HG03378 (cell line): Measurements from ENCODE around the gene DHRS12.

Source experiments
- ATAC-seq: cut with Tn5 transposase; IDR thresholded peaks from one replicate; pipeline ENCODE4 v1.9.1; 2021; ENCODE audit warnings: mild to moderate bottlenecking, moderate library complexity; ENCODE audit not compliant: unreplicated experiment

The DHRS12 gene

DNA sequence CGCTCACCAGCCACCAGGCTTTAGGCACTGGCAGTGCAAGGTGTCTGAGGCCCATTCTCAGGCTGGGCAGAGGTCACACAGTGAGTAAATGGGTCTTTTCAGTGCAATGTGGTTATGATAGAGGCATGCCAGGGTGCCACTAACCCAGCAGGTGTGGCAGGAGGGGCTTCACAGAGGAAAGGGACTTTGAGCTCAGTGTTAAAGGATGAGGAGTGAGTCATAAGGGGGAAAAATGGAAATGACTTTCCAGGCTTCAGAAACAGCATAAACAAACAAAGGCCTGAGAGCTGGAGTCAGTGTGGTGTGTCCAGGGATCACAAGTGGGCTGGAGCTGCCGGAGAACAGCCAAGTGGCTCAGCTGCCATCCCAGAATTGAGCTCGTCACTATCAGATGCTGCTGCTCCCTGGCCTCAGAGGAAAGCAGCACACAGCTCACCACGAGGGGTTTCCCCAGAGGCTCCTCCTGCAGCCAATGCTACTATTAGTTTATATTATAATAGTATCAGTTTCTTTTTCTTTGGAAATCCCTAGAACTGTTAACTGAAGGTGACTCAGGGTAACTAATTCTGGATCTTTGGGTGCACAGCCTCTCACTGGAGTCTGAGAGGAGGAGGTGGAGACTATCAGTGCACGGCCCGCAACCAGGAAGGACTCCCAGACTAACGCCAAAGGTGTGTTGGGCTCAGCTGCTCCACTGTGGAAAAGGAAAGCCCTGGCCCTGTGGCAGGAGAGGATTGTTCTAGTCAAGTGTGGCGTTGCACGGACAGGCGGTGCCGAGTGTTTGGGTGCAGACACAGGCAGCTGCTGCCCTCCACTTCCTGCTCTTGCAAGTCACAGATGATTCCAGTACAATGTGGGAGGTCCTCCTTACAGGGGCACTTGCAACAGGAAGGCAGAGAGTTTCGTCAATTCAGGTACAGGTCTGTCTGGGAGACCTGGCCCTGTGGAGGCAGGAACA lies 39.5 kb downstream of the DHRS12 start:
- peak; percentile 91 for ATAC-seq

DNA sequence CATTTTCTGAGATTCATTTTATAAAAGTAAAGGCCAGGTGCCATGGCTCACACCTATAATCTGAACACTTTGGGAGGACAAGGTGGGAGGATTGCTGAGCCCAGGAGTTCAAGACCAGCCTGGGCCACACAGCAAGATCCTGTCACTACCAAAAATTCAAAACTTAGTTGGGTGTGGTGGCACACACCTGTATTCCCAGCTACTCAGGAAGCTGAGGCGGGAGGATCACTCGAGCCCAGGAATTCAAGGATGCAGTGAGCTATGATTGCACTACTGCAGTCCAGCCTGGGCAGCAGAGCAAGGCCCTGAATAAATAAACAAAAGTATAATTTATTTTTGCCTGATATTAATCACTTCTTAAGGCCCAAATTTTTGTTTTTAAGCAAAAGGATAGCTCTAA lies 40.5 kb downstream of the DHRS12 start:
- no peak for ATAC-seq

DNA sequence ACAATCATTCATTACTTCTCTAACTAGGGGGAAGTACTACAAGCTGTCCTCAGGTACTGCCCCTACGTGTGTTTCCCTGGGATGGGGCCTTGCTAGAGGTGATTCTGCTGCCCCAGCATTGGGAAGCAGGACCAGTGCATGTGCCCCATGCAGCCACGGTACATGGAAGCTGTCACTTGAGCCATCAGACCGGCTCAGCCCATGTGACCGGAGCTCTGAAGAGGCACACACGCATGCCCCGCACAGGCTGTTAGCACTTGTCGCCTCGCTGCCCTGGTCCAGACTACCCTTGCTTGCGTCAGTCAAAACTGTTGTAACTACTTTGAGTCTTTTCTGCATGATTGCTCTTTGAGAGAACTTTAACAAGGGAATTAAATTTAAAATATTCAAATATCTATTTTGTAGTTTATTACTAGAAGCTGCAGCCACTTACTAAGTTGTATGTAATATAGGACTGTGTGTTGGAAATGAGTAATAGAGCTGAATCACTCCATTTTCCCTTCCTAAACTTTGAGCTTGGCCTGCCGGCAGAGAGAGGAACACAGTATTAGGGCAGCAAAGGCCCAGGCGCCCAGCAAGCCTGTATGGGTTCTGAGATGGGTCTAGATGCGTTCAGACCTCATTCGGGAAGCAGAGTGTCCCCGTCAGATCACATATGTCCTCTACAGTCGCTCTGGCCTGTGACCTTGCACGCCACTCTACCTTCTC lies 42.2 kb downstream of the DHRS12 start:
- ATAC-seq = no peak

DNA sequence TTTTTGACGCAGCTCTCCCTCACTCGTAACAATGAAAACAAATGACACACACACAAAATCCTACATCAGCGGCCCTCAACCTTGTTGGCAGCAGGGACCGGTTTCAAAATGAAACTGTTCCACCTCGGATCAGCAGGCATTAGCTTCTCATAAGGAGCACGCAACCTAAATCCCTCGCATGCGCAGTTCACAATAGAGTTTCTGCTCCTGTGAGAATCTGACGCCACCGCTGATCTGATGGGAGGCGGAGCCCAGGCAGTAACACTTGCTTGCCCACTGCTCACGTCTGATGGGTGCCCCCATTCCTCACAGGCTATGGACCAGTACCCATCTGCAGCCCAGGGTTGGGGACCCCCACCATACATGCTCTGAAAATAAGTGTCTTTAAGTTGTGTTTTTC lies 43.4 kb downstream of the DHRS12 start:
- ATAC-seq = no peak

DNA sequence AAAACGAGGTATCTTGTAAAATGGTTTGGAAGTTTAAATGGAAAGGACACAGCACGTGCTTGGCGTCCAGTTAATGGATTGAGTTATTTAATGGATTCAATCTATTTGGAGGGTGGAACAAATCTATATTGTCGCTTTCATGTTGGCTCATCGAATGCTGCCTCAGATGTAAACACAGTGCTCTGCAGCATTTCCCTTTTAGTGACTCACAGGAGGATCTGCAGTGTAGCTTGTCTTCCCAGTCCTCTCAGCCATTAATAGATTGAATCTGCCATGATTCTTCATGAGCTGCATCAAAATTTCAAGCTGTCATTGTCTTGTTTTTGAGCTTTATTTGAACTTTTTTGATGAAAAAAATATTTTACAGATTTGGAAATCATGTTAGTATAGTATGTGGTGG lies 44.7 kb downstream of the DHRS12 start:
- no peak for ATAC-seq

DNA sequence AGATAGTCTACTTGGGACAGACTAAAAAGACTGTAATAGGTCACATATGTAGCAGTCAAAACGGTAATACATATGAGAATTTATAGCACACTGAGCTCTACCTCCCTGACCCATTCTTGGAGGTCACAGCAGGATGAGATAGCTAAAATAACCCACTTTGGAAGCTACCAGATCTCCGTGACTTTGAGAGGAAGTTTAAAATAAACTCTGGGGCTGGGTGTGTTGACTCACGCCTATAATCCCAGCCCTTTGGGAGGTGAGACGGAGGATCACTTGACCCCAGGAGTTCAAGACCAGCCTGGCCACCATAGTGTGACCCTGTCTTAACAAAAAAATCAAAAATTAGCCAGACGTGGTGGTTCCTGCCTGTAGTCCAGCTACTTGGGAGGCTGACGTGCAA lies 45.3 kb downstream of the DHRS12 start:
- no peak for ATAC-seq

DNA sequence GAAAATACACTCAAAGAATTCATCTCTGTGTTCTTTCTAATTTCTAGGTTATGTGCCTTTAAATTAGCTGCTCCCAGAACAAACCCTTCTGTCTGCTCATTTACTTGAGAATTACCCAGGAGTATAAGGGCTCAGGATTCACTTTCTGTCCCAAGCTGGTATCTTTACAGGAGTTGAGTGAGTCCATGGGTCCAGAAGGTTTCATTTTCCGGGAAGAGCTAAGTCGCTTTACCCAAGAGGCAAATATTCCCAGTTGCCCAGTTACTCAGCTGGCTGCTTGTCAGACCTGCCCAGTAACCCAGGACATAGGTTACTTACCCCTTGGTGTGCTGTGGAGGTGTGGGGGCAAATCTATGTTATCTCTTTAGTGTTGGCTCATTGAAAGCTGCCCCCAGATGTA lies 47.3 kb downstream of the DHRS12 start:
- no peak for ATAC-seq

DNA sequence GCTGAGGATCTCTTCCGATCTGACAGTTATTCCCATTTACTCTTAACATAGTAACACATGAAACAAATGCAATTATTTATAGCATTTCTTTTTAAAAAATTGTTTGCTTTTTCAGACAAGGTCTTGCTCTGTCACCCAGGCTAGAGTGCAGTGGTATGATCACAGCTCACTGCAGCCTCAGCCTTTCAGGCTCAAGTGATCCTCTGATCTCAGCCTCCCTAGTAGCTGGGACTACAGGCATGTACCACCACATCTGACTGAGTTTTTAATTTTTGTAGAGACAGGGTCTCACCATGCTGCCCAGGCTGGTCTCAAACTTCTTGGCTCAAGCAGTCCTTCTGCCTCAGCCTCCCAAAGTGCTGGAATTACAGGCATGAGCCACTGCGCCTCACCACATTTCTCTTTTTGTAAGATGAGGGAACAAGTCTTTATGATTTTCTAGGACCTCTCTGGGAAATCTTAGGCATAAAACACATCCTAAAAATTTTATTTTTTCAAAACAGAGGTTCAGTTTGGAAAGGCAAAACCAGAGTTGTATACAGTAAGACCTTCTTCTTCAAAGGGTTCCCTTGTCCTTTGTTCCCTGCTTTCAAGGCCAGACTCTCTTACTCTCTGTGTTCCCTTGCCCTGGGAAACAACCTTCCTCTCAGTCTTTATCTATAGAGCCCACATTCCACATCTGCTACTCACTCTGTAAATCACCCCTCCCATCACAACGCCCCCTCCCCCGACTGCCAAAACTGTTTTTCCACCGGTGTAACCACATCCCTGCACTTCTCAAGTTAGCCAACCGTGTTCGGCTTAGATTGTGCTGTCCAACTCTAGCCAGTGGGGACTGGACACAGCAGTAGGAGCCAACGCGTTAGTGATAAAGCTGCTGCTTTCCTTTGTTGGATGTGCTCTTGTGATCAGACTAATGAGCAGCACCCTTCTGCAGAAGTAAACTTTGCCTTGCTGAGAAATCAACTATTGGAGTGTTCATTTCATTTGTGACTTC lies 56.2 kb downstream of the DHRS12 start:
- ATAC-seq = no peak

DNA sequence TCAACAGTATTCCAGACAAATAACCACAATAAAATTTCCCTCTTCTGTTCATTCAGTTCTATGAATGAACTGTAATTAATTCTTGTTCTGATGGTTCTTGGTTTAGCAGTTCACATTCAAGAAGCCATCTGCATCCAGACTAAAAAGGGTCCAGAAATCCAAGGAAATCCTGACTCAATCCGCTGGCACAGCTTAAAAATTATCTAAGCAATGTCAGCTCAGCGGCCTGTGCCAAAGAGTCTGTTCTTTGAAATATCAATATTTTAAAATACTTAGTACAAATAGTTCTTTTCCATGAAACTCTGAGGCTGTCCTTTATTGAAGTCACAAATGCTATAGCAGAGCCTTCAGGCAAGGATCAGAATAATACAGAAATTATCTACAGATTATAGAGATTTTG lies 57.2 kb downstream of the DHRS12 start:
- ATAC-seq = no peak

DNA sequence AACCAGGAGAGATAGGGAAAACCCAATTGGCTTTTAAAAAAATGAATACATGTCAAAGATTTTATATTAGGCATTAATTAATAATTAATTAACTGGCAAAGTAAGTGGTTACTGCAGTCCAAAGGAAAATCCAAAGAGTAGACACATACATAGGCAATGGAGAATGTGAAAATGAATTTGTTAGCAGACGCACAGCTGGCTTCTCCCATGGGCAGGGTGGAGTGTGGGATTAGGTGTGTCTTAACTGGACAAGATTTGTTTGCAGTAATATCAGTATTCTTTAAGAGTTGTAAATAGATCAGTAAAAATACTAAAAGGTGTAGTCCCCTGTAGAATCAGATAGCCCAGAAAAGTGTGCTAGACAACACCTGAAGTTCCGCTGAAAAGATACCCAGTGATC lies 58.7 kb downstream of the DHRS12 start:
- no peak for ATAC-seq

DNA sequence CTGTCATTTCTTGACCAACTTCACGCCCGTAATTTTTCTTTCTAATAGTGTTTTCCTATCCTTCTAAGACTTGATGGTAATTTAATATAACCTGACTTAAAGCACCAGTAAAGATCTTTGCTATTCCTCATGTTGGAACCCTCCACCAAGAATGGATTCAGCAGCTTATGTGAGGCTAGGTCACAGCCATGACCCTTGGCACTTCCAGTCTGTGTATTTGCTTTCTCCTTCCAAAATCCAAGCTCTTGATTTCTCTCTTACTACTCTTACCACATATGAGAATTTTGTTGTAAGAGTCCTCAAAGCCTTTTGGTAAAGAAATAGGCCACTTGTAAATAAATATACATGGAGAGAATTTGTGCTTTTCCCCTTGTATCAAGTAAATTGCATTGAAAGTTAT lies 61.4 kb downstream of the DHRS12 start:
- no peak for ATAC-seq

DNA sequence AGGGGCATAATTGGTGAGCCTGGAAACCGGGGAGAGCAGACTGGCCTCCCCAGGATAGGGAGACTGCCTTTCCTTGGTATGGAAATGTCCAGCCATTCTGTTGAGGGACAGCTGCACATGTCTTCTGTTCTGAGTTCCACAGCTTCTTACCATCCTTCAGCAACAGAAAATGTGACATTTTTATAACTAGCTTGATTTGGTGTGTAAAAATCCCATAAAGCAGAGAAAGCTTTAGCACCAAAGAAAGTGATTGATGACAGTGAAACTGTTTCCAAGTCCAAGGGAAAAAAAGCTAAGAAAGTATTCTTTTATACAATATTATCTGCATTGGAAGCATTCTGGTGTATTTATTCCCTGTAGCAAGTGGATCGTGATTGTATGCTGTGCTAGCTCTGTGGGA lies 61.9 kb downstream of the DHRS12 start:
- ATAC-seq = no peak

DNA sequence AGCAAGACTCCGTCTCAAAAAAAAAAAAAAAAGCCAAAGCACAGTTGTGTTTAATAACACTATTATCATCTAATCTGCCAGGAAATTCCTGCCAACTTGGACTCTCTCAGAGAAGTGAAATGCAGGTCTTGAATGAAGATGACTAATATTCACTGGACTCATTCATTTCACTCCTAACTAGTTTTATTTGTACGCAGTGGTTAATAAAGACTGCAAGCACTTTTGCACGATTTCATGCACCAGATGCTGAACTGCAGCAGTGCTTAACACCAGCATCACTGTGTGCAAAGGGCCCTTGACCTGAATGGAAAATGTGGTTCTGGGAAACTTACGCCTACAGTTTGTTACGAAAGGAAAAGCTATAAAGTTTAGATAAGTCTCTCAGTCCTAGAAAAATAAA lies 63.3 kb downstream of the DHRS12 start:
- ATAC-seq = no peak

DNA sequence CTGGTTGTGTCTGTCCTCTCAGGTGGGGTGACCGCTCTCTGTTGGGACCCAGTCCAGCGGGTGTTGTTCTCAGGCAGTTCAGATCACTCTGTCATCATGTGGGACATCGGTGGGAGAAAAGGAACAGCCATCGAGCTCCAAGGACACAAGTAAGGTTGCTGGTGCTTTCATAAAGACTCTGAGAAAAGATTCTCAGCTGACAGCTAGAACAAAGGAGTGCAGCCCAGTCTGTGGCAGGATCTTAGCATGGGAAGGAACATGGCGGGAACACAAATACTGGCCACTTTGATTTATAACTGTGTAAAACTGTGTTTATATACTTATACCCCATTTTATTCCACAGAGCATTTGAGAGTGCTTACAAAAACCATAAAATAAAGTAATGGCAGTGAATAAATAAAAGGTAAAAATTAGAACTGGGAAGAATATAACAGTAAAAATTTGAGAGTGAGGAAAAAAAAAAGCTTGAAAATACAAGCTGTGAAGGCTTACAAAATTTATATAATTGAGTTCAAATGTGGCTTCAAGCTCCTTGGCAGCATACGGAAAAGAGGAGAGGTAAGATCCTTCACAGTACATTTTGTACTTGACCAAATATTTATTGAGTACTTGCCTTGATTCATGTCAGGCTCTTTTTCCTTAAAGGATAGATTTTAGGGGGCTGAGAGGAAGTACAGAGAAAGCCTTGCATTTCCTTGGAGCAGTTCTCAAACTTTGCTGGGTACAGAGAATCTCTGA lies 64.8 kb downstream of the DHRS12 start:
- no peak for ATAC-seq

DNA sequence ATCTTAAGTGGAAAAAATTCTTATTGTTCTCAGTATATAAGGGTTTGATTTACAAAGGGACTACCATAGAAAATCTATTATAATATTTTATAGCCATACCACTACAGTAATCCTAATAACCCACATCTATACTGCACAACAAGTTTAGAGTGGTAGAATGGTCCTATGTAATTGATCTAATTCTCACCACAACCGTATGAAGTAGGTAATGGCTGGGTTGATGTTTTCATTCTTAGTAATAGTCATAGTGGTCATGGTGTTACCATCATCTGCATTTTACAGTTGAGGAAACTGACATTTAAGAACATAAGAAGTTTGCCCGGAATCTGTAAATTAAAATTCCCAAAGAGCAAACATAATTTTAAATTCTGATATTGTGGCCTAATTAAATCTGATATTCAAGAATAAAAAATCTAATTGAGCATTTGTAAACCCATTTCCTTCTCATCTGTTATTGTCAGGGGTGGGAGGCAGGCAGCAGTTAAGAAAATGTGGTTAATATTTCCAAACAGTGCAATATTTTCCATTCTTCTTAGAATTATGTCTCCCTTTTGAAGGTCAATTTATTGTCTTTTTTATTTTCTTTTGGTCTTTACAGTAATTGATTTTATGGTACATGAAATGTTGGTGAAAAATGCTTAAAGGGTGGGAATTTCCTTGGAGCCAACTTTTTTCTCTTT lies 65.6 kb downstream of the DHRS12 start:
- no peak for ATAC-seq

DNA sequence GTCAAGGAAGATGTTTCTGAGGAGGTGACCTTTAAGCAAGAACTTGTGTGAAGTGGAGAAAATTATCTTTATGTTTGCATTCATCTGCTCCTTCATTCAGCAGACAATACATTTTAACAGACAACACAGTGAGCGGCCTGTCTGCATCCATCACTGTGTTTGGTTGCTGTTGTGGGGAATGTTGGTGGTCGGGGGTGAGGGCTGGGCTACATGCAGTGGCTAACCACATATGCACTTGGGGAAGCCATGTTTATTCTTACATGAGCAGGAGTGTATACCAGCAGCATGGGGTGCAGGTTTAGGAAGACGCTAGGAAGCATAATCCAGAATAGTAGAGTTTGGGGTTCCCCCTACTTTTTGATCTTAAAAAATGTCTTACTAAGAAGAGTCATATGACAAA lies 66.4 kb downstream of the DHRS12 start:
- ATAC-seq = no peak

DNA sequence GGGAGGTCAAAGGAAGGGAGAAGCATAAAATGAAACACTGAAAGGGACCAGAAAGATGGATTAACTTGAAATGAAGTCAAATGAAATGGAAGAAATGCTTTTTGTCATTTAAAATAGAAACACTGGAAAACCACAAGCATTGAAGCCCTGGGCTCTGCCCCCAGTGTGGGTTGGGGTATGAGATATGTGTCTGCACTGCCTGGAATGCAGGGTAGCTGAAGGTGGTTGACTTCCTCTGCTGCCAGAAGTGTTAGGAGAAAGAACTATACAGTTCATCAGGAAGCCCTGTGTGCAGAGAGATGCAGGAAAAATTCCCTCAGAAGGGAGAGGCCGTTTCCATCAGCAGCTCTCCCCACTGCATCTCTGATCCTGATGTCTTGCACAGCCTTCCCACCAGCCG lies 69.2 kb downstream of the DHRS12 start:
- no peak for ATAC-seq

DNA sequence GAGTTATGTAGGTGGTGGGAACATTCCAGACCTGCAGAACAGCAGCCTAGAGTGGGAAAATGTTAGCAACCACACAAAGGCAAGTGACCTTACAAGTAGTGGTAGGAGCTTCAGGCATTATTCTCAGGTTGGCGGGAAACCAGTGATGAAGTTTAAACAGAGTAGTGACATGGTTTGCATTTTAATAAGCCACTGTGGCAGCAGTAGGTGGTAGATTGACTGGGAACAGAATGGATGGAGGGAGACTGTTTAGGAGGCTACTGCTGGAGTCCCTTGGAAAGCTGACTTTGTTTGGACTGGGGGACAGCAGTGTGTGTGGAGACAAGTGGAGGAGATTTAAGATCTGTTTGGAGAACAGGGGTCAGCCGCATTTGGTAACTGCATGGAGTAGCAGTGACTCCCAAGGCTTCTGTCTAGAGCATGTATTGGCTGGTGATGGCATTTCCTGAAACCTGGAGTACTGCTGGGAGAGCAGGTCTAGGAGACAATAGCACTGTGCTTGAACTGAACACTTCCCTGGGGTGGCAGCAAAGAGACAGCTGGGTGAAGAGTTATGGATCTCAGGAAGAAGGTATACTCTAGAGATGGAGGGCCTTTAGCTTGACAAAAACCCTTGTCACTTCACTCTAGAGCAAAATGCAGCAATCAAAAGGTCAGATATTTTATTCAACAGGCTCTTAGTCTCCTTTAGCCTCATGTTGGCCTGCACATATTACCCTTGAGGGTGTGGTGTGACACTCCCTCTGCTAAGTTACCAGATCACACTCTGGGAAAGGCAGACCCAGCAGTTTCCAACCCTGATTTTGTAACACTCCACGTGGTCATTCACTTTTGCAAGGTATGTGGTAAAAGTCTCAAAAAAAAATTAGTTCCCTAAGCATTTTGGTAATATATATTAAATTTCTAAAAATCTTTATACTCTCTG lies 70.3 kb downstream of the DHRS12 start:
- ATAC-seq = no peak

DNA sequence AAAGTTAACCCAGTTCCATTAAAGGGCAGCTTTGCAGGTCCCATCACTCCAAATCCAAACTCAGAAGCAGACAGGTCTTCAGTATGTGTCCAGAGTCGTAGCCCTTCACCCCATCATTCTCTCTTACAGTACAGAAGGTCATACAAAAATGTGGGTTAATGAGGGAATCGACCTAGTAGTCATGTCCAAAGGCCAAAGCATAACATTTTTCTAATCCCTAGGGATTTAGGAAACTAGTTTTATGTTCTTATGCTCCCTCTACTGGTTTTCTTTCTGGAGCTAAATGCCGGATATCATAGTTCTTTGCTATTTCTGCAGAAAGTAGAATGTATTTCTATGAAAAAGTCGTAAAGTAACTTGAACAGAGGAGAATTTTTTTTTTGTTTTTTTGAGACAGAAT lies 72.2 kb downstream of the DHRS12 start:
- no peak for ATAC-seq
